ENCODE measurements around the gene ABLIM3. TPM values are rescaled to one million over a fixed set of nuclear protein-coding genes. Genes with fewer than 3 reads are reported as not detected.

The ABLIM3 gene
- total and polyA plus RNA-seq, 8 donors: 1.3 to 8.1 (median 2.5) TPM

DNA sequence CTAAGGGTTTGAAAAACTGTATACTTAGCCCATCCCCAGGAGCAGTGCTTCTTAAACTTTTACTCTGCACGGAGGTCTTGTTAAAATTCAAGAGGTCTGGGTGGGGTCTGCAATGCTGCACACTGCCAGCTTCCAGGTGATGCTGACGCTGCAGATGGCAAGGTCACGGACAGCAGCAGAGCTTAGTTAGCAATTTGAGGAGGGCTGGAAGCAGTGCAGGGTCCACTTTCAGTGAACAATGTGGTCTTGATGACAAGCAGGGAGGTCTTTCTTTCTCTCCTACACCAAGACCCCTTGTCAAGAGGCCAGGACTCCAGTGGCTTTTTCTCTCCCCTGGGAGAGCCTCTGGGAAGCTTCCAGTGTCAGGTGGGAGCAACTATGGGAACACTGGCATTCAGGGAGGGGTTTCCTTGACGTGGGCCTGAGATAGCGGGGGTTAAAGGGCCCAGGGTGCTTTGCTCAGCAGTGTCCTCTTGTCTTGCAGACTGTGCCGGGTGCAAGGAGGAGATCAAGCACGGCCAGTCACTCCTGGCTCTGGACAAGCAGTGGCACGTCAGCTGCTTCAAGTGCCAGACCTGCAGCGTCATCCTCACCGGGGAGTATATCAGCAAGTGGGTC is 65.3 kb downstream of the ABLIM3 start:
- WGBS, 2 donors: 67 to 73% methylated on average over 10 of the region's 10 CpGs
- FAIRE-seq: no peak
- DNase-seq: no peak
- TF ChIP-seq CTCF (IDR thresholded peaks at IDR 0.05): no peak
- H3K4me3 ChIP-seq: no peak overlapping the region
- intact Hi-C loops (cut with DNase I): no loop called here
- H3K36me3 ChIP-seq: no peaks in the 10 kb centered on the region
- H3K27ac ChIP-seq: no peak overlapping the region
- H3K27me3 ChIP-seq: no peaks in the 10 kb centered on the region
- H3K9me3 ChIP-seq: no peaks in the 10 kb centered on the region
- H3K4me1 ChIP-seq: no peaks in the 10 kb centered on the region
- no peak for ATAC-seq

GRCh38 chr5:149207831-149208230 is 66.5 kb downstream of the ABLIM3 start:
- DNase-seq (no peak), FAIRE-seq (no peak), ATAC-seq (no peak)
- intact Hi-C loops (cut with DNase I): no loop called here
- TF ChIP-seq CTCF (IDR thresholded peaks at IDR 0.05): no peak
- Histone ChIP-seq H3K4me3 (no peak overlapping the region), H3K36me3 (no peaks in the 10 kb centered on the region), H3K27me3 (no peaks in the 10 kb centered on the region), H3K9me3 (no peaks in the 10 kb centered on the region), H3K27ac (no peak overlapping the region), H3K4me1 (no peaks in the 10 kb centered on the region)
- 73 to 86% methylated on average over 2 of the region's 2 CpGs for WGBS, 2 donors

GRCh38 chr5:149210225-149210624 is 68.9 kb downstream of the ABLIM3 start:
- Histone ChIP-seq H3K4me3 (no peak overlapping the region), H3K27me3 (no peaks in the 10 kb centered on the region), H3K27ac (no peak overlapping the region), H3K9me3 (no peaks in the 10 kb centered on the region), H3K4me1 (no peaks in the 10 kb centered on the region), H3K36me3 (no peaks in the 10 kb centered on the region)
- intact Hi-C loops (cut with DNase I): no loop called here
- ATAC-seq (no peak), DNase-seq (no peak), FAIRE-seq (no peak)
- TF ChIP-seq CTCF (IDR thresholded peaks at IDR 0.05): no peak
- 87 to 89% methylated on average over 4 of the region's 4 CpGs for WGBS, 2 donors

DNA sequence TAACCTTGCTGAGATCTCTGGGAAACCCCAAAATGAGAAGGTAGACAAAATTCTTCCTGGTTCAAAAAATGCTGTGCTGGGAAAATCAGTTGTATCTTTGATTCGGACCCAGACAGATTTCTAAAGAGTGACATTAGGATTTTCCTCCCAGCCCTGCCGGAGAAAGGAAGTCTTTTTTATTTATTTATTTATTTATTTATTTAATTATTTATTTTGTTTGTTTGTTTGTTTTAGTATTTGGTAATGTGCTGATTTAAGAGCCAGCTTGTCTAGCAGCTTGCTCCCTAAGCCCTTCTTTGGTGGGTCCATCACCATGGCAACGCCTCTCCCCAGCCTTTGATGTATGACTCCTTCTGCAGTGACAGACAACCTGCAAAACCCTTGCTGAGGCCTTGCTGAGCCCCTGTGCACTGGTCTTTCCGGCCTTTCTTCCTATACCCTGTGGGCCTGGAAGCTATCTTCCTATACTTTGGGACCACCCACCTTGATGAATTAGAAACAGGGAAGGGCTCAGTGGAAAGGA is 69.7 kb downstream of the ABLIM3 start:
- 77 to 82% methylated on average over 4 of the region's 4 CpGs for WGBS, 2 donors
- DNase-seq (no peak), FAIRE-seq (no peak), ATAC-seq (no peak)
- Histone ChIP-seq H3K27ac (no peak overlapping the region), H3K4me3 (no peak overlapping the region), H3K36me3 (no peaks in the 10 kb centered on the region), H3K9me3 (no peaks in the 10 kb centered on the region), H3K27me3 (no peaks in the 10 kb centered on the region), H3K4me1 (no peaks in the 10 kb centered on the region)
- intact Hi-C loops (cut with DNase I): no loop called here
- no peak for TF ChIP-seq CTCF (IDR thresholded peaks at IDR 0.05)

GRCh38 chr5:149211566-149211965 is 70.3 kb downstream of the ABLIM3 start:
- Histone ChIP-seq H3K27ac (no peak overlapping the region), H3K9me3 (no peaks in the 10 kb centered on the region), H3K27me3 (no peaks in the 10 kb centered on the region), H3K4me1 (no peaks in the 10 kb centered on the region), H3K36me3 (no peaks in the 10 kb centered on the region), H3K4me3 (no peak overlapping the region)
- intact Hi-C loops (cut with DNase I): no loop called here
- FAIRE-seq: no peak
- no peak for ATAC-seq
- no peak for DNase-seq
- TF ChIP-seq CTCF (IDR thresholded peaks at IDR 0.05): no peak
